Embryonic facial prominence (tissue), 1 donor: ENCODE measurements around the gene ARHGAP26.
A peak's percentile ranks its signal among the peaks of the same experiment; 100 is the strongest.

Experiments
- DNase-seq: peaks from one replicate; pipeline ENCODE4 v3.0.0-alpha.2; 2016; ENCODE audit errors: extremely low spot score

The ARHGAP26 gene

DNA sequence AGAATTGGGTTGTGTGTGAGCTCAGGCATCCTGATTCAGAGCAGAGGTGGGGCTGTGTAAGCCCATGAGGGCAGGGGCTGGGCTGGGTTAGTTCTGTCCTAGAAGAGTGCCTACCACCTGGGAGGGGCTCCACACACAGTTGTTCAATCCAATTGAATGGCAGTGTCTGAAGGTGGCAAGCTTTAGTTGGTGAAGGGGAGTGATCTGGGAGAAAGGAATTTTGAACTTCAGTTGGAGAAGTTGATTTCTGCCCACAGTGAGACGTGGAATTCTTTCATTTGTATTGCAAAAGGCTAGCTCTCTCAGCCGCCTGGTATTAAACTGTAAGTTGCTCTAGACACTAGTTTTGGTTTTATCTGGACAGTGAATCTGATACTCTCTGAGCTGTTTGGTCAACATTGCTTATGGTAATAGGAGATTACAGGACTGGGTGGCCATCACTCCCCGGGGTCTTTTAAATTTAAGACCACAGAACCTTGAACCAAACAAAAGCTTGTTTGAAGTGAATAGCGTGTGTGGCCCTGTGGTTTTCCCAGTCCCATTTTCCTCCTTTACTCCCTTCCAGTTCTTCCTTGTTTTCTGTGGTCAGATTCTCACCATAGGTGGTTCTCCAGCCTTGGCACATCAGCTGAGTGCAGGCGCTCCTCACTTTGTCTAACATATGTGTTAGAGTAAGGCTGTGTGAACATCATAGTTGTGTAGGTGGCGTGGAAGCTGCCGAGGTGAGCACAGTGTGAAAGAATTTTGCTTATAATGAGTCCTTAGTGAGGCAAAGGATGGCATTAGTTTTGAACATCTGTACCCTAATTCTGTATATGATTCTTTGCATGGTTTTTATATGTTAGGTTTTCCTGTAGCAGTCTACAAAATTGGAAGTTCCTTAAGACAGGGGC is 78.0 kb downstream of the ARHGAP26 start:
- DNase-seq = no peak

DNA sequence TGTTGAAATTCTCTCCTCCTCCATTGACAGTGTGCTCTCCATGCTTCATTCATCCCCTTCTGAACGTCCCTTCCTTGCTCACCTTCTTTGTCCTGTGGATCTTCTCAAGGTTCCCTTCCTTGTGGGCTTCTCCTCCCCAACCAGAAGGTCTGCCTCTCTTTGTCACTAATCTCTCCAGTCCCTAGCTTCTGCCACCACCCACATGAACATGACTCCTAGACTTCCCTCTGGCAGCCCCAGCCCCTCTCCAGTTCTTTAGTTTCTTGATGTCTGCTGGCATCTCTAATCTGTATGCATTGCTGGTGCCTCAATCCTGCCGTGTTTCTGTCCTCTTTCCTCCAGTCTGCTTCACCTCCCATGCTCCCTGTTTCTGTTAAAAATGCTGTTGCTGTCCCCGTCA is 79.3 kb downstream of the ARHGAP26 start:
- no peak for DNase-seq

DNA sequence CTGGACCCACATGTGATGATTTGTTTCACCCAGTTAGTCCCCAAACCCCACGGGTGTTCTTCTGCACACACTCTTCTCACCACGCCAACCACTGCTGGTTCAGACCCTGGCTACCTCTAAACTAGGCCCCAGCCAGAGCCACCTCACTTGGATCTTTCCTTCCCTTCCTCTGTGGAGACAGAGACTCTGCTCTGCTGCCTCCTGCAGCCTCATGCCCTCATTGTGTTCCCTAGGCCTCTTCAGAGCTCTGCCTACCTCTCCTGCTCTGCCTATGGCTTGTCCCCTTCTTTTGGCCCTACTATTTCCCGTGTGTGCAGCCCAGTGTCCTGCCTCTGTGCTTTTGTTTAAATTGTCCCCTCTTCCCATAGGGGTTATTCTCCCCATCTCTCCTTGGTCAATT is 79.7 kb downstream of the ARHGAP26 start:
- no peak for DNase-seq

DNA sequence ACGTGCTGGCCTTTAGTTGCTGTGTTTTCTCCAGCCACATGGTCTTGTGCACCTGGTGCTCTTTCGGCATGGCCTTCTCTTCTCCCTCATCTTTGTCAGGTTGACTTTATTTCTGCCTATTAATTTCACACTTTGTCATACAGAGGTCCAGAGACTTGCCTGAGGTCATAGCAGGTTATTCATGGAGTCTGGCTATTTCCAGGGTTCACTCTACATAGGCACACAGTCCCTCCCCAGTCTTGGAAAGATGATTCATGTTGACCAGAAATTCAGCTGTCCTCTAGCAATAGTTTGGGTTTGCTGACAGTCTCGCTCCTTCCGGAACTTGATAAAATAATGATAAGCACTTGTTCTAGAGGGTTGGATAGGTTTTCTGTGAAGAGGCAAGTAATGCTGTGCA is 81.6 kb downstream of the ARHGAP26 start:
- DNase-seq = no peak

GRCh38 chr5:142852416-142853198 is 82.4 kb downstream of the ARHGAP26 start:
- DNase-seq = no peak

DNA sequence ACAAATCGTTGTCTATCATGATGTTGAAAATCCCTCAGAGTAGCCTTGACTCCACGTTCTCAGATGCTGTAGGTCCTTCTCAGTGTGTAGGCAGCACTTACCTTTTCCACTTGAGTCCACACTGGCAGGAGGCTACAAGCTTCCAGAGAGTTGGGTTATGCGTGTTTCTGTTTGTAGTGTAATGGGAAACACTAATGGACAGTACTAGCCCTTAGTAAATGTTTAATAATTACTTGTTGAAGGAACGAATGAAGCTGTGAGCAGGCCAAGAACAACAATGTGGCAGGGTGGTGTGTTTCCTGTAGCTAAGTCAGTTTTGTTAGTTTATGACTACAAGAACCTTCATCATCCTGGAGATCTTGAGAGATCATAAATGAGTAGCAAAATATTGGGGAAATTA is 83.5 kb downstream of the ARHGAP26 start:
- no peak for DNase-seq

DNA sequence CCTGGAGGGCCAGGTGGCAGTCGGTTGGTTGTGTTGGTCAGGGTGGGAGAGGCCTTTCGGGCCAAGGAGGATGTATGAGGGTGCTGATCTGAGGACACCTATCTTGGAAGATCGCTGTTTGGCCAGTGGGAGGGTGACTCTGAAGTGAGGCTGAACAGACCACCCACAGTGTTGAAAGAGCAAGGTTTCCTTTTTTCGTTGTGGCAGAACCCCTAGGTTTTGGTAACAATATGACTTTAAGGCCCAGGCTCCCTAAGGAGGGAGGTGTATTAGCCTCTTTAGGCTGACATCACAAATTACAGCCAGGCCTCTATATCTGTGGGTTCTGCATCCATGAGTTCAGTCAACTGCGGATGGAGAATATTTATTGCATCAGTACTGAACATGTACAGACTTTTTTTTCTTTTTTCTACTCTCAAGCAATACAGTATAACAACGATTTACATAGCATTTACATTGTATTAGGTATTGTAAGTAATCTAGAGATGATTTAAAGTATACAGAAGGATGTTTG is 86.1 kb downstream of the ARHGAP26 start:
- no peak for DNase-seq

GRCh38 chr5:142857405-142857804 is 87.2 kb downstream of the ARHGAP26 start:
- DNase-seq = no peak

GRCh38 chr5:142859037-142859436 is 88.9 kb downstream of the ARHGAP26 start:
- no peak for DNase-seq

DNA sequence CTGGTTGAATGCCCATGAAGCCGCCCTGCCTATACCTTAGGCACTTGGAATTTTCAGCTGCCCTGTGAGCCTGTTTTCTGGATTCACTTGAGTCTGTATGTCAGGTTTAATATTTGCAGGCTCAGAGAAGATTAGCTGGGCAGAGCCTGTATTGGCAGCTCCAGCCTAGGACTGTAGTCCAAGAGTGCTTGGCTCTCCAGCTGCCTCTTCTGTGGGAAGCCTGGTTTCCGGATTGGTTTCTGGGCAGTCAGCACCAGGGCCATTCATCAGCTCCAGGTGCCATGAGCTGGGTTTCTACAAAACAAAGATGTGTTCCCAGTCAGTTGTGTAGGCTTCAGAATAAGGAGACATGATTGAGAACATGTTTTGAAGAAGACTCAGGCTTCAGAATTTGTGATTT is 90.1 kb downstream of the ARHGAP26 start:
- no peak for DNase-seq

DNA sequence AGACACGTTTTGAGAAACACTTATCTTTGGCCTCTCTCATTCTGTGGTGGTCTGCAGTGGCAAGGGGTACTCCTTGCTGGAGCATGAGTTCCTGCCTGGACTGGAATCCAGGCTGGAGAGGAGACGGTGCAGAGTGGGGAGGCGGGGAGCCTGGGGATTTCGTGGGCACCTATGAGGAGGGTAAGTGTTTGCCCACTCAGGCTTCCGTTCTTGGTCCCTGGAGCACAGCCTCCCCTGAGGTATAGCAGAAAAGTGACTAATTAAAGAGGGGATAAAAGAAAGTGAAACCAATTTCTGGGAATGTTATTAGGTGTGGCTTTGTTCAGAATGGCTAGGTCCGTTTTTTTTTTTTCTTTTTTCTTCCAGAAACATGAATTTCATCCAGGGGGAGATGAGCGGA is 90.8 kb downstream of the ARHGAP26 start:
- DNase-seq = no peak

GRCh38 chr5:142862594-142862993 is 92.4 kb downstream of the ARHGAP26 start:
- DNase-seq = no peak

DNA sequence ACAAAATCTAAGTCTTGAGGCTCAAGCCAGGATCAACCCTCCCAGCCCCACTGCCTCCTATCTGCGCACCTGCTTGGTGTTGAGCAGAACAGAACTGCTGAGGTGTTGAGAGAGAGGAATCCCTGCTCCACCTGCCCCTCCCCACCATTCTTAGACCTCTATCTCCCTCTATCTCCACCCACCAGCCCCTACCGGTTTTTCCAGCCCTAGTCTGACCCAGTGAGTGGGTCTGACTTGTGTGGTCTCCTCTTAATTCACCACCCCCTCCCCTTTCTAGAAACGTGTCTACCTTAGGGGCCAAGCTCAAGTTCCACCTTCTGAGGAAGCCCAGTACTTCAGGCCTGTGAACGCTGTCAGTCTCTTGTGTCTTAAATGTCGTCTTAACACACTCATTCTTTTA is 93.7 kb downstream of the ARHGAP26 start:
- DNase-seq = no peak

DNA sequence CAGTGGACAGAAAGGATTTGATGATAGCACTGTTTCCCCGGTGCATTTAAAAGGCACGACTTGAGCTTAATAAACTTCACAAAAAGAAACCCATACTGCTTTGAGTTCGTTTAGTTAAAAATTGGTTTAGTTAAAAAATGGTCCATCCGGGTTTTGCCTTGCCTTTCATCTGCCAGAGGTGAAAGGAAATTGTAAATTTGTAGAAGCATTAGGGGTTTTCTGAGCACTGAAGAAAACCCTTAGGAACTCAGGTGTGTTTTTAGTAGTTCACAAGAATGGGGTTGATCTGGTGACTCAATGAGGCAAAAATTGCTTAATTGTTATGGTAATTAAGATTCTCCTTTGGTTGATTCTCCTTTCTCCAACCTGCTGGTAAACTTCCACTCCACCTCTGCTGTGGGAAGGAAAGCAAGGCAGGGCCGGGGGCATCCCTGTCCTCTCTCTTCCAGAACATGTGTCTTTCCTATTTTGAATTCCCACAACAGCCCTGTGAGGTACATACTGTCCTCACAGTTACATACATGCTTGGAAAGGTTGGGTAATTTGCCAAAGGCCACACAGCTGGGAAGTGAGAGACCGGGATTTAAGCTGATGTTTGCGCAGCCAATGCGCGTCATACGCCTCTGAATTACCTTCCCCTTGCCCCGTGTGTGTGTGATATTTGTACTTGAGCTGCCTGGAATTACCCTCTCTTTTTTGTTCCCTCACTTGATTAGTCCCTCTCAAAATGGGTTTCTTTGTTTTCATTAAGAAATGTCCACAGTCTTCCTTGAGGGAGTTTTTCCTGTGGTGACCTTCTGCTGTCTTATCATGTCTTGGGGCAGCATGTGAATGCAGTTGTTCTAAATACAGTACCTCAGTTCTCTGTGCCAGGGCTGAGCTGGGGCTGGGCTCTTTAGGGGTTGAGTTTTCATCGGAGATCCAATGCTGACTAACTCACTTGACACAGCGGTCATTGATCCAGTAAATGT is 94.4 kb downstream of the ARHGAP26 start:
- DNase-seq = no peak

GRCh38 chr5:142865631-142866030 is 95.5 kb downstream of the ARHGAP26 start:
- DNase-seq = no peak

DNA sequence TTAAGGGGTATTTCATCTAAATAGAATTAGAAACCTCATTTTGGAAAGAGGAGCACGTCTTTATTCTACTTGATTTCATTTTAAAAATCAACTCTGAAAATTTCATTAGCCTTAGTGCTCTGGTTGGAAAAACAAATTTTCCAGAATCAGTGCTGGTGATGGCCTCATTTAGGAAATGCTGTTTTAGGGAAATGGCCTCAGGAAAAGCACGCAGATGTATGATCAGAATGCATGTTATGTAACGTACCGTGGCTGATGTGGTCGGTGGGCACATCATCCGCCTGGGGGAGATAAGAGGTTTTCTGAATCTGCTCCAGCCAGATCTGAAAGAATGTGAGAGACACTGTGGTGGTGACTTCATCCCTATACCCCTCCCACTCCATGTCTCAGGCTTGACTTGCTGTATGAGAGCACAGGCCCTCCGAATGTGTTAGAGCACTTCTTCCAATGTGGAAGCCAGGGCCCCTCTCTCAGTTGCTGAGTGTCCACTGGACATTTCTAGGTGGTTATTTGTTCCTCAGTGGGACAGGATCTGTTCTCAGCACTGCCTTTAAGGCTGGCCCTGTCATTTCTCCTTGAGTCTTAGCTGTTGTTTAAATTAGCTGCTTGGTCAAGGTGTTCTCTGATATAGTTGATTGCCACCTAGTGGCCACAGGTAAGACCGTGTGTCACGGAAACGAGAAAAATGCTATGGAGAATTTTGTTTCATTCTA is 96.5 kb downstream of the ARHGAP26 start:
- DNase-seq = no peak

DNA sequence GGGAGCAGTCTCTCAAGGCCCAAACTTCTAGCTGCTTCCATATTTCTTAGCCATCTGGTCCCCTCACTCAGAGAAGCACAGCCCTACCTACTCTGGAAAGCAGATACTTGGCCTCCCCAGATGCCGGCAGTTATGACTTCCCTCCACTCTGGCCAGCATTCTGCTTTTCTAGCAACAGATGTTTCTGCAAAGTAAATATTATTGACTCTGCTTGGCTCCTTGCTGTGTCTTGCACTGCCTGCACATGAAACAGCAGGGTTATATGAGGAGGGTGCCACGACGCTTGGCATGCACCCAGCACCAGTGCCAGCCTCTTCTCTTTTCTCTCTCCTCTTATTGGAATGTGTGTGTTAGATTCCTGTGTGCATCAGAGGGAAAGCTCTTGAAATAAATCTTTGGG is 99.7 kb downstream of the ARHGAP26 start:
- peak; percentile 47 for DNase-seq

GRCh38 chr5:142870532-142871362 is 100.6 kb downstream of the ARHGAP26 start:
- no peak for DNase-seq

DNA sequence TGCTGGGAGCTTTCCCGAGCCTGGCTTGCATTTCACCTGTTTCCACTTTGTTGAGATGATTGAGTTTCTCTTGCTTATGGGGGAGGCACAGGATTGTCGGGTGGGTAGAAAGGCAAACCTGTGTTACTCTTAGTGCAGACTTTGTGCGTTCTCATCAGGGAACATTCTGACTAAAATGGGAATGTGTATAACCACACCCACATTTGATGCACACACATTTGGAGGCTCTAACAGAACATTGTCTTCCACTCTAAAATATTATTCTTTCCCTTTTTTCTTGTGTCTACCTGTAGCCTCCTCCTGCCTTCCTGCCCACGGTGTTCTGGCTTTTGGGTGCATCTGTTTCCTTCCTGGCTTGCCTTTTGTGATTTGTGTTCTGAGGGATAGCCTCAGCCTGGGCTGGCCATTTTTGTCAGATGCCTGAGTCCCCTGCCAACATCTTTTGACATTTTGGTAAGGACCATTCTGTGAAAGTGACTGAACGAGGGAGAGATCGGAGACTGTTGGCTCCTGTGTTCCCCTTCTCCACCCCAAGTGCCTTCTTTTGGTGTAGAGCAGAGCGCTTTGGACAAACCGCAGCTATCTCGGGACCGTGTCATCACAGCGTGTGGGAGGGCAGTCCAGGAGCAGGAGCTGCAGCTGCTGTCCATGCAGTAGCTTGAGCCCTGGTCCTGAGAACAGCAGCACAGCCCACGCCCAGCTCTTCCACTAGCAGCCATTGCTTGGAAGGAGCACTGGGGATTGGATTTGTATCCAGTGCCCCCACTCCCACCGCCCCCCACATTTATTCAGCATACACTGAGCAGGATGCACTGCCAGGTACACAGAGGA is 101.4 kb downstream of the ARHGAP26 start:
- DNase-seq = no peak
